Measurements from ENCODE around the gene ATG4D.
"Not testable (repeated sequence)": the region's sequence is repeated elsewhere in the genome, so short reads cannot be mapped to it uniquely, and the experiment has no call there.

The ATG4D gene

DNA sequence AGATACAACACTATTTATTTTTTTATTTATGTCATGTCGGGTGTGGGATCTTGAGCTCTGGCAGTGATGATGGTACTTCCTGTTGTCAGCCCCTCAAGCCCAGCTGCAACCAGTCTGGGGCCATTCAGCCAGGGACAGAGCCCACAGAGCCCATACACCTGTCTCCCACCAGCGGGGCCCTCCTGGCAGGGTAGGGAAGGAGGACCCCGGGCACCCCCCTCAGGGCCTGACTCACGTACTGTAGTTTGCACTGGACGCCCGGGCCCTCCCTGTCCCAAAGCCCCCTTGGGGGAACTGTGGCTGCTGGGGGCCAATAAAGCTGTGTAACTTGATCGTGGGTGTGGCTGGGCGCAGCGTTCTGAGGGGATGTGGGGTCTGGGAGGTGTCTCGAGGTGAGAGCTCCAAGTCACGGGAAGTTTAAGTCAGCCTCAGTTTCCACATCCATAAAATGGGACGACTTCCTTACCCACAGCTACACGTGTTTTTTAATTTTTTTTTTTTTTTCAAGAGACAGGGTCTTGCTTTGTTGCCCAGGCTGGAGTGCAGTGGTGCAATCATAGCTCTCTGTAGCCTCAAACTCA is 9.5 kb downstream of the ATG4D start:
- no peak for DNase-seq

- no peak for DNase-seq
These were observed 10.3 kb downstream of the ATG4D start for GRCh38 chr19:10553943-10554381.

DNA sequence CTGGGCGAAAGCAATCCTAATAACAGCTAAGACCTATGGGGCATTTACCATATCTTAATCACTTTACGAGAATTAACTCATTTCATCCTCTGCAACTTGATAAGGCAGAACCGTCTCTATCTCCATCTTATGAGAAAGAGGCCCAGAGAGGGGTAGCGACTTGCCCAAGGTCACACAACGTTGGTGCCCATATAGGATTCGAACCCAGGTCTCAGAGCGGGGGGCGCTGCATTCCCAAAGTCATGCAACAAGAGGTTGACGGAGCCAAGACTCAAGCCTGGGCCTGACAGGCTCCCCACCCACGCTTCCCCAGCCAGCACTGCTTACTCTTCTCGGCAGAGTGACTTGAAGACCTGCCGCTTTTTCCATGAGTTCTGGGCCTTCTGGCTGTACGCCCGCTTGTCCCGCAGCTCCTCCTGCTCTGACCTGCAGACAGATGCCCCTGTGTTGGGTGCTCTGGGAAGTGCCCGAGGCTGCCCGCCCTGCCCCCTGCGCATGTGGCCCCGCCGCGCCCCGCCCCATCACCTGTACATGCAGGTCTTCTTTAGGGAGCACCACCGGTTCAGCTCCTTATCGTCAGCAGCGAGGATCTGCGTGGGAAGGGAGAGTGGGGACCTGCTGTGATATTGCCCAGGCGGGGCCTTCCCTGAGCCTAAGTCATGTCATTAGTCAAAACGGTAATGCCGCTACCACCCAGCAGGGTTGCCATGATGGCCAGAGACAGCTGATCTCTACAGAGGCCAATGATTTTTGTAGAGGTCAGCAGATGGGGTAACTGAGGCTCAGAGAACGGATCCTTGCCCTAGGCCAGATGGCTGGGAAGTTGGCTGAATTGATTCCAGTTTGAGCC is 11.3 kb downstream of the ATG4D start:
- no peak for DNase-seq

DNA sequence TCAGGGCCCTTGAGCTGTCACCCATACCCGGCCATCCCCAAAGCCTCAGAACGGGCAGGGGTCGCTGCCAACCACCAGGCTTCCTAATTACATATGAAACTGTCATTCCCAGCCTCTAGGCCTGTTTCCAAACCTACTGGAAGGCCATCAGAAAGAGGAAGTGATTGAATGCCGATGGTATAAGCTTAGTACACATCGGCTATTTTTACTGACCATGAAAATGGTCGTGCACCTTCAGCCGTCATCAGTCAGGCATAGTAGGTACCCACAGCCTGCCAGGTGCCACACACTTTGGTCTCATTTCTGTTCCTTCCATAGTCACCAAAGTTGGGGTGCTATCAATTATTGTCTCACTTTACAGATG is 11.9 kb downstream of the ATG4D start:
- DNase-seq: no peak

- DNase-seq: no peak
These were observed 14.0 kb downstream of the ATG4D start for GRCh38 chr19:10557603-10558197.

GRCh38 chr19:10560154-10560553 is 16.4 kb downstream of the ATG4D start:
- DNase-seq: no peak

GRCh38 chr19:10562609-10563008 is 18.9 kb downstream of the ATG4D start:
- DNase-seq: no peak

DNA sequence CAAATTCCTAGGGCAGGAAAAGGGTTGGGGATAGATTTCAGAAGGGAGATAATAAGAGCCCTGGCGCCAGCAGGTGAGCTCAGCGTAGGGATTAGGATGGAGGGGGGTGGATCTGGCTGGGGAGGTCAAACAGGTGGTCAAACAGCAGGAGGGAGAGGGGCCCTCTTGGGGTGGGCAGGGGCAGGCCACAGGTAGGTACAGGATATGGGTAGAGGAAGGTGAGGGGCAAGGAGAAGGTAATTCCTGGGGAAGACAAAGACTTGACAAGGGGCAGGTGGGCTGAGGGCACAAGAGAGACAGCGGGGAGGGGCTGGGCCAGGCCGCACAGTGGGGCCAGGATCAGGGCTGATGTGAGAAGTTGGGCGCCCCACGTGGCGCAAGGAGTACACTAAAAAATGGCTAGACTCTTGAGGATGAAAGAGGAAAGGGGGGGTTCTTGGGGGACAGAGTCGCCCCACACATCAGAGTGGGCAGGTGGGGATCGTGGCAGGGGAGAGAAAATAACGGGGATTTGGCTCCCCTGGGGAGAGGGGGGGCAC is 21.4 kb downstream of the ATG4D start:
- peak; percentile 46 for DNase-seq

GRCh38 chr19:10565567-10566407 is 22.1 kb downstream of the ATG4D start, which contains the start of gene KRI1:
Gene KRI1, minus strand, starts transcription at chr19:10566010. Its CDS starts 11 bp downstream, at chr19:10565999.
- peak; percentile 97 for DNase-seq

DNA sequence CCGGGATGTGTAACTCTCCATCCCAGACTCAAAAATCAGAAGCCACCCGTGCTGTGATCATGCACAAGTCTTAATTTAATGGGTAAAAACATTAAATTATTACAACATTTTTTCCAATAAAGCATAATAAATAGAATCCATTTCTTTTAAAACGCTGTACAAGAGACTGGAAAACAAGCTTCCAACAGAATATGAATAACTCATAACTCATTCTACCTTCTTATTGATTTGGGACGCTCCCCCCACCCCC is 22.6 kb downstream of the ATG4D start:
- DNase-seq: no peak

GRCh38 chr19:10566658-10567410 is 23.1 kb downstream of the ATG4D start:
- no peak for DNase-seq

DNA sequence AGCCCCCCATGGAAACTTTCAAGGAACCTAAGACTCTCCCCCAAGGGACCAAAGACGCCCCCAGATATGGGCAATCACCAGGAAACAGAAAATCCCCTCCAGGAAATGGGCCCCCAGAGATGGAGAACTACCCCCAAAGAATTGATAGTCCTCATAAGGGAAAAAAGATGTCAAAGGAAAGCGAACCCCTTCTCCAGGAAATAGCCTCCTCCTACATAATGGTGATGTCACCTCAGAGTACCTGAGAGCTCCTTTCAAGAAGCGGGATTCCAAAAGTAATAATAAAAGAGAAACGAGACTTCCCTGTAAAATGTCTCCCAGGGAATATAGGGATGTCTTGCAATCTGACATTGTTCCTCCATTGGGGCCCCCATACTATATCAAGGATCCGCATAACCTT is 24.0 kb downstream of the ATG4D start:
- no peak for DNase-seq

GRCh38 chr19:10568062-10568825 is 24.5 kb downstream of the ATG4D start:
- DNase-seq: no peak

GRCh38 chr19:10568826-10569651 is 25.3 kb downstream of the ATG4D start, which contains the start of gene CDKN2D:
Gene CDKN2D, minus strand, starts transcription at chr19:10568979. Its CDS starts 326 bp downstream, at chr19:10568653.
- DNase-seq: peak; percentile 99

GRCh38 chr19:10573793-10574192 is 30.1 kb downstream of the ATG4D start:
- not testable (repeated sequence) for DNase-seq

DNA sequence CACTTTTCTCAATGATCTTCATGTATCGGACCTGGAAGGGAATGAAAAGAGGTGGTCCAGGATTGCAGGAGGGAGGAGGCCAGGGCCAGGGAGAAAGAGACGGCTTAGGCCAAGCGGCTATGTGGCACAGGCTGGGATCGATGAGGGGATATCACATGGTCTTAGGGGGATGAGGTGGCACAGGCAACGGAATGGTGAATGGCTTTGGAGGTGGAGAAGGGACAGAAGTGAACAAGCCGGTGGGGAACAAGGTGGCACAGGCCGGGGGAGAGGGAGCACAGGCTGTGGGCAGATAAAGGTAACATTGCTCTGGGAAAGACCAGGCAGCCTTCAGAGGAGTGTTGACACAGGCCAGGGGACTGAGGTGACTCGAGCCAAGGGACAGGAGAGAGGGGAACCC is 30.8 kb downstream of the ATG4D start:
- no peak for DNase-seq

- no peak for DNase-seq
These were observed 31.5 kb downstream of the ATG4D start for GRCh38 chr19:10575011-10575716.

DNA sequence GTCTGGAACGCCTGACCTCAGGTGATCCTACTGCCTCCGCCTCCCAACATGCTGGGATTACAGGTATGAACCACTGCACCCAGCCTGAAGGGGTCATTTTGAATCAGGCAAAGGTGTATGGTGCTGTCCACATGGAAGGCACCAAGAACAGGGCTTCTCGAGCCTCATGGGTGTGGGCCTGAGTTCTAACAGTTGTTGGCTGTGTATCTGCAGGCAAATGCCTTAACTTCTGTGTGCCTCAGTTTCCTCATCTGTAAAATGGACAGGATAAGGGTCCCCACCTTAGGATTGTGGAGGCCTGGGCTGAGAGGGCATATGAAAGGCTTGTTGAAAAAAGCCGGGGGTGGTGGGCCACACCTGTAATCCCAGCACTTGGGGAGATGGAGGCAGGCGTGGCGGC is 34.2 kb downstream of the ATG4D start:
- DNase-seq: no peak

- peak; percentile 92 for DNase-seq
These were observed 37.4 kb downstream of the ATG4D start for GRCh38 chr19:10580979-10581631.

Measured in NCI-H1436 (cell line).